Measurements from ENCODE around the gene BRD1.

DNA sequence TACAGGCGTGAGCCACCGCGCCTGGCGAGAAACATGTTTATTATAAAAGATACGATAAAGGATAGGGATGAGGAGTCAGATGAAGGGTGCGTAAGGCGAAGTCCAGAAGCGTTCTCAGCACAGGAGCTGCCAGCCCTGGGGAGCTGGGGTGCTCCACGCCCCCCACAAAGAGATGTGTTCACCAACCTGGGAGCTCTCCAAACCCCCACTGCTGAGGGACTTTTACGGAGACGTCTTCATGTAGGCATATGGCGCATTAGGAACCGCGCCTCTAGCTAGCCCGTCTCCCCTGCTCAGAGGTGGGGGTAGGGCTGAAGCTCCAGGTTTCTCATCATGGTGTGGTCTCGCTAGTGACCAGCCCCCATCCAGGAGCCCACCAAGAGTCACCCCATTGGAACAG is 17.6 kb upstream of the BRD1 start:
- TF ChIP-seq POLR2A (IDR thresholded peaks at IDR 0.05), result no peak
- TF ChIP-seq, protein P1, sequence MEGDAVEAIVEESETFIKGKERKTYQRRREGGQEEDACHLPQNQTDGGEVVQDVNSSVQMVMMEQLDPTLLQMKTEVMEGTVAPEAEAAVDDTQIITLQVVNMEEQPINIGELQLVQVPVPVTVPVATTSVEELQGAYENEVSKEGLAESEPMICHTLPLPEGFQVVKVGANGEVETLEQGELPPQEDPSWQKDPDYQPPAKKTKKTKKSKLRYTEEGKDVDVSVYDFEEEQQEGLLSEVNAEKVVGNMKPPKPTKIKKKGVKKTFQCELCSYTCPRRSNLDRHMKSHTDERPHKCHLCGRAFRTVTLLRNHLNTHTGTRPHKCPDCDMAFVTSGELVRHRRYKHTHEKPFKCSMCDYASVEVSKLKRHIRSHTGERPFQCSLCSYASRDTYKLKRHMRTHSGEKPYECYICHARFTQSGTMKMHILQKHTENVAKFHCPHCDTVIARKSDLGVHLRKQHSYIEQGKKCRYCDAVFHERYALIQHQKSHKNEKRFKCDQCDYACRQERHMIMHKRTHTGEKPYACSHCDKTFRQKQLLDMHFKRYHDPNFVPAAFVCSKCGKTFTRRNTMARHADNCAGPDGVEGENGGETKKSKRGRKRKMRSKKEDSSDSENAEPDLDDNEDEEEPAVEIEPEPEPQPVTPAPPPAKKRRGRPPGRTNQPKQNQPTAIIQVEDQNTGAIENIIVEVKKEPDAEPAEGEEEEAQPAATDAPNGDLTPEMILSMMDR (IDR thresholded peaks at IDR 0.05), result no peak
